H1 (cell line): Measurements from ENCODE around the gene TMEM114. TPM values are rescaled to one million over a fixed set of nuclear protein-coding genes. Genes with fewer than 3 reads are reported as not detected.

Experiments used
- CTCF ChIA-PET: fragments of 300-600 bp; sonication (Branson Sonifier 250); formaldehyde crosslinking; loops from one replicate; lab custom pipeline; 2021; ENCODE audit not compliant: partially characterized antibody; lab: Charles Lee
- POLR2A ChIA-PET: fragments of 300-600 bp; sonication (Branson Sonifier 250); formaldehyde crosslinking; loops from one replicate; lab custom pipeline; 2021; ENCODE audit warnings: inconsistent platforms; ENCODE audit not compliant: partially characterized antibody; lab: Charles Lee
- DNase-seq, 2 experiments: peaks; one replicate each; pipeline versions ENCODE4 v3.0.0 to v3.0.0-alpha.2; 2010 to 2022; ENCODE audit warnings: low spot score in 2 of 2, low read depth in 1 of 2, mixed read lengths in 1 of 2
- FAIRE-seq: peaks from 2 replicates; lab custom pipeline; 2011; peaks lifted over from hg19 to GRCh38; lab: Jason Lieb, UNC
- H2AFZ ChIP-seq: 2 replicates; pipeline ENCODE4 v1.8.1; 2012; ENCODE audit warnings: low read length, inconsistent platforms
- H2AK5ac ChIP-seq: 2 replicates; pipeline ENCODE4 v1.6.1; 2013; ENCODE audit warnings: low read depth, low read length
- H2BK120ac ChIP-seq: replicated peaks from 2 replicates; pipeline ENCODE3; 2013; ENCODE audit warnings: low read depth, low read length, inconsistent platforms
- H2BK12ac ChIP-seq: 2 replicates; pipeline ENCODE4 v1.6.1; 2013; ENCODE audit warnings: low read depth, low read length
- H2BK15ac ChIP-seq: 2 replicates; pipeline ENCODE4 v1.6.1; 2013; ENCODE audit warnings: low read length
- H2BK20ac ChIP-seq: 2 replicates; pipeline ENCODE4 v1.6.1; 2013; ENCODE audit warnings: low read length
- H2BK5ac ChIP-seq: 2 replicates; pipeline ENCODE4 v1.6.1; 2013; ENCODE audit warnings: low read depth, low read length
- H3K14ac ChIP-seq: 2 replicates; pipeline ENCODE4 v1.6.1; 2013; ENCODE audit warnings: inconsistent platforms; ENCODE audit not compliant: insufficient read length
- H3K18ac ChIP-seq: 2 replicates; pipeline ENCODE4 v1.6.1; 2013; ENCODE audit warnings: low read length; ENCODE audit errors: extremely low read depth
- H3K23ac ChIP-seq: 2 replicates; pipeline ENCODE4 v1.6.1; 2013; ENCODE audit warnings: inconsistent platforms; ENCODE audit not compliant: insufficient read length
- H3K23me2 ChIP-seq: 2 replicates; pipeline ENCODE4 v1.6.1; 2013; ENCODE audit warnings: low read depth, low read length
- H3K27ac ChIP-seq: 2 replicates; pipeline ENCODE4 v1.6.1; 2011; ENCODE audit warnings: low read depth, low read length, inconsistent platforms
- H3K27me3 ChIP-seq, 4 experiments: replicated peaks in 1 of 4; 1 replicate in 1 of 4; 2 replicates in 3 of 4; pipeline versions ENCODE4 v1.6.1 to v1.8.1; 2011 to 2013; ENCODE audit warnings: low read length in 3 of 4, mild to moderate bottlenecking in 3 of 4, inconsistent platforms in 2 of 4, mixed read lengths in 2 of 4, moderate library complexity in 1 of 4; ENCODE audit not compliant: control insufficient read depth in 3 of 4, insufficient read depth in 3 of 4; ENCODE audit errors: extremely low read depth in 1 of 4
- H3K36me3 ChIP-seq, 4 experiments: 2 replicates each; pipeline versions ENCODE4 v1.6.1 to v1.8.1; 2011 to 2013; ENCODE audit warnings: mild to moderate bottlenecking in 4 of 4, low read length in 3 of 4, moderate library complexity in 2 of 4, control low read depth in 1 of 4, inconsistent platforms in 1 of 4; ENCODE audit not compliant: insufficient read depth in 4 of 4, control insufficient read depth in 2 of 4
- H3K4ac ChIP-seq: replicated peaks from 2 replicates; pipeline ENCODE3; 2013; ENCODE audit warnings: low read length, low read depth, mixed read lengths, inconsistent platforms; ENCODE audit not compliant: insufficient read length
- H3K4me1 ChIP-seq, 4 experiments: replicated peaks in 1 of 4; 1 replicate in 1 of 4; 2 replicates in 3 of 4; pipeline versions ENCODE4 v1.6.1 to v1.8.1; 2011 to 2013; ENCODE audit warnings: low read length in 3 of 4, inconsistent platforms in 2 of 4, mixed read lengths in 1 of 4; ENCODE audit not compliant: insufficient read depth in 4 of 4, control insufficient read depth in 3 of 4
- H3K4me2 ChIP-seq, 2 experiments: 2 replicates each; pipeline versions ENCODE4 v1.6.1 to v1.8.1; 2011 to 2013; ENCODE audit warnings: low read depth in 2 of 2, low read length in 2 of 2, control low read depth in 1 of 2, inconsistent platforms in 1 of 2, mild to moderate bottlenecking in 1 of 2; ENCODE audit not compliant: insufficient read depth in 1 of 2
- H3K4me3 ChIP-seq, 4 experiments: fragments of 200-600, 300-600 bp in 1 of 4; sonication (generic), shearing (Covaris generic), sonication (Bioruptor Twin) in 1 of 4; 2 replicates each; pipeline versions ENCODE4 v1.5.1 to v1.8.1; 2011 to 2016; ENCODE audit warnings: low read length in 4 of 4, low read depth in 3 of 4, control low read depth in 2 of 4, inconsistent platforms in 2 of 4, mild to moderate bottlenecking in 2 of 4, mixed read lengths in 1 of 4, moderate library complexity in 1 of 4; ENCODE audit not compliant: insufficient read depth in 2 of 4; ENCODE audit errors: extremely low read depth in 1 of 4
- H3K56ac ChIP-seq: replicated peaks from 2 replicates; pipeline ENCODE3; 2013; ENCODE audit warnings: low read depth, mild to moderate bottlenecking, mixed read lengths, low read length, inconsistent platforms; ENCODE audit not compliant: insufficient read length
- H3K79me1 ChIP-seq: 2 replicates; pipeline ENCODE4 v1.6.1; 2013; ENCODE audit warnings: low read depth, low read length, control low read depth
- H3K79me2 ChIP-seq, 2 experiments: 2 replicates each; pipeline versions ENCODE4 v1.6.1 to v1.8.1; 2012 to 2013; ENCODE audit warnings: low read length in 2 of 2, mild to moderate bottlenecking in 2 of 2, inconsistent platforms in 1 of 2; ENCODE audit not compliant: insufficient read depth in 2 of 2, control insufficient read depth in 1 of 2
- H3K9ac ChIP-seq, 4 experiments: replicated peaks in 1 of 4; 1 replicate in 1 of 4; 2 replicates in 3 of 4; pipeline versions ENCODE4 v1.6.1 to v1.8.1; 2011 to 2013; ENCODE audit warnings: low read depth in 3 of 4, low read length in 3 of 4, control low read depth in 2 of 4, mild to moderate bottlenecking in 2 of 4, moderate library complexity in 2 of 4, inconsistent platforms in 1 of 4; ENCODE audit errors: extremely low read depth in 1 of 4
- H3K9me3 ChIP-seq, 2 experiments: 2 replicates each; pipeline versions ENCODE4 v1.6.1 to v1.8.1; 2012 to 2013; ENCODE audit warnings: mild to moderate bottlenecking in 2 of 2, moderate library complexity in 2 of 2, control low read depth in 1 of 2, inconsistent platforms in 1 of 2, low read depth in 1 of 2, low read length in 1 of 2, mixed read lengths in 1 of 2; ENCODE audit not compliant: insufficient read depth in 2 of 2
- H4K20me1 ChIP-seq, 2 experiments: replicated peaks in 1 of 2; 2 replicates each; pipeline versions ENCODE3 to v1.8.1; 2011 to 2013; ENCODE audit warnings: inconsistent platforms in 2 of 2, low read length in 2 of 2, mild to moderate bottlenecking in 1 of 2; ENCODE audit not compliant: insufficient read depth in 2 of 2, control insufficient read depth in 1 of 2
- H4K5ac ChIP-seq: 2 replicates; pipeline ENCODE4 v1.6.1; 2013; ENCODE audit warnings: low read length, low read depth, mixed read lengths, inconsistent platforms; ENCODE audit not compliant: insufficient read length
- H4K8ac ChIP-seq: 2 replicates; pipeline ENCODE4 v1.8.0; 2013; ENCODE audit warnings: mild to moderate bottlenecking, moderate library complexity, low read length, inconsistent platforms; ENCODE audit not compliant: insufficient read depth; ENCODE audit errors: extremely low read depth
- H4K91ac ChIP-seq: replicated peaks from 2 replicates; pipeline ENCODE3; 2013; ENCODE audit warnings: low read length, mixed read lengths, inconsistent platforms; ENCODE audit not compliant: insufficient read length
- BCL11A ChIP-seq, 2 experiments: IDR thresholded peaks; one replicate each; pipeline ENCODE4 v1.6.1; 2011; ENCODE audit warnings: low read depth in 2 of 2, low read length in 2 of 2, mild to moderate bottlenecking in 2 of 2
- CTBP2 ChIP-seq: IDR thresholded peaks from 2 replicates; pipeline ENCODE4 v1.7.0; 2011; ENCODE audit warnings: borderline replicate concordance, mild to moderate bottlenecking, moderate library complexity, mixed read lengths, low read length; ENCODE audit not compliant: insufficient read depth, insufficient read length
- EP300 ChIP-seq, 2 experiments: IDR thresholded peaks; 1 replicate in 1 of 2; 2 replicates in 1 of 2; pipeline ENCODE4 v1.6.1; 2011 to 2012; ENCODE audit warnings: low read depth in 2 of 2, low read length in 2 of 2, mild to moderate bottlenecking in 2 of 2, borderline replicate concordance in 1 of 2, inconsistent platforms in 1 of 2, moderate library complexity in 1 of 2
- FOSL1 ChIP-seq: IDR thresholded peaks from 2 replicates; pipeline ENCODE4 v1.6.1; 2011; ENCODE audit warnings: mild to moderate bottlenecking, low read depth, low read length, moderate library complexity; ENCODE audit not compliant: insufficient read depth
- KDM1A ChIP-seq: fragments of 200-600, 300-600 bp; sonication (generic); IDR thresholded peaks from 2 replicates; pipeline ENCODE4 v1.7.1; 2016; ENCODE audit warnings: mild to moderate bottlenecking, low read length, borderline replicate concordance
- MAFK ChIP-seq: IDR thresholded peaks from 2 replicates; pipeline ENCODE4 v1.6.1; 2012; ENCODE audit warnings: low read depth, mild to moderate bottlenecking, improper control_type of control experiment, low read length
- POU5F1 ChIP-seq: IDR thresholded peaks from 2 replicates; pipeline ENCODE4 v1.6.1; 2011; ENCODE audit warnings: low read depth, mild to moderate bottlenecking, low read length, moderate library complexity
- SIRT6 ChIP-seq: IDR thresholded peaks from one replicate; pipeline ENCODE4 v1.7.1; 2012; ENCODE audit warnings: low read length, inconsistent platforms
- TAF7 ChIP-seq: optimal IDR thresholded peaks from 2 replicates; pipeline ENCODE3; 2011; ENCODE audit warnings: low read depth, mild to moderate bottlenecking, inconsistent platforms, low read length, moderate library complexity, borderline replicate concordance
- USF2 ChIP-seq: IDR thresholded peaks from 2 replicates; pipeline ENCODE4 v1.6.1; 2011; ENCODE audit warnings: low read length, improper control_type of control experiment
- WGBS, 2 experiments: shearing (Covaris generic) in 1 of 2; methylation state at CpG; one replicate each; pipeline versions ENCODE4 v1.1.6 to v1.1.7; 2013 to 2015; ENCODE audit warnings: low lambda C conversion rate in 2 of 2, mixed read lengths in 2 of 2, inconsistent platforms in 1 of 2, low coverage in 1 of 2, missing lambda C conversion rate in 1 of 2; ENCODE audit not compliant: insufficient replicate concordance in 2 of 2, insufficient coverage in 1 of 2, insufficient read length in 1 of 2; ENCODE audit errors: extremely low coverage in 1 of 2, missing lambda C conversion rate in 1 of 2; 5-methylcytosine and 5-hydroxymethylcytosine counted together
- polyA plus RNA-seq, 7 experiments: library from polyadenylated mRNA; depleted of rRNA in 3 of 7; stranded (reverse) in 5 of 7; unstranded in 2 of 7; fragments of >200 nt in 5 of 7; fragments of 200-250 nt in 2 of 7; gene quantifications; 1 replicate in 5 of 7; 2 replicates in 1 of 7; 4 replicates in 1 of 7; pipeline versions ENCODE4 v1.2.1 to v1.2.3, GENCODE V29; 2011 to 2013; ENCODE audit warnings: missing spikeins in 2 of 7, mixed read lengths in 2 of 7
- total RNA-seq: library from RNA; stranded (reverse); fragmentation: NEBNext Ultra II Directional; extraction: Animal tissue kit (Norgen Biotek cat#: 25700); gene quantifications from 2 replicates; pipeline ENCODE4 v1.2.1, GENCODE V29; 2021

Gene TMEM114
- total and polyA plus RNA-seq, 2 of the 8 experiments (the other 6 are each of a cell fraction or from before 2014, with no cell fraction given), result 1.6 to 2.9 TPM

DNA sequence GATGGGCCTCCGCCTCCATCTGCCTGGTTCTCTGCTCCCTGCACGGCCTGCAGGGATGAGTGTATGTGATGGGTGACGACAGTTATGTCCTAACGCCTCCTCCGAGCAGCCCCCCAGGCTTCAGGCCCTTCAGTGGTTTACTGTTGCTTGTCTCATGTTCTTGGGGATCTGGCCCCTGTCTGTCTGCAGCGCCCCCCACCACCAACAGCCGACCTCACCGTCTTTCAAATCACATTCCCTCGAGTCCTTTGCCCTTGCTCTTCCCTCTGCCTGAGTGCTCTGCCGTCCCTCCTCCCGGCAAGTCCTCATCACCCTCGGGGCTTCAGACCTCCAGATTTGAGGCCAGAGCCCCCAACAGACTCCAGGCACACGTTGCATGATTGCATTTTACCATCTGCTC lies 49.4 kb upstream of the TMEM114 start:
- DNase-seq (no peak), FAIRE-seq (no peak)
- no peak overlapping the region for H3K9ac ChIP-seq
- H2BK120ac ChIP-seq, result no peak overlapping the region
- H3K27me3 ChIP-seq, result no peaks in the 10 kb centered on the region
- H3K36me3 ChIP-seq, result peaks cover 32 to 75% (median 67%) of the 10 kb centered on the region in 4 experiments
- H4K20me1 ChIP-seq, result peaks cover 3 to 16% of the 10 kb centered on the region in 2 experiments
- no peaks in the 10 kb centered on the region for H3K9me3 ChIP-seq
- H4K5ac ChIP-seq, result no peak overlapping the region
- no peak overlapping the region for H2BK5ac ChIP-seq
- H3K56ac ChIP-seq, result no peak overlapping the region
- H2BK20ac ChIP-seq, result no peak overlapping the region
- H2AFZ ChIP-seq, result no peak overlapping the region
- H3K27ac ChIP-seq, result no peak overlapping the region
- ChIA-PET CTCF (interaction anchor here (1.2 to 24.1 kb wide), 5 partner anchors 7 to 68 kb away, joined by 3 to 416 read pairs (median 5); no protein-coding TSS in a partner anchor), POLR2A (no interaction called here)
- no peak overlapping the region for H3K18ac ChIP-seq
- H2BK12ac ChIP-seq, result no peak overlapping the region
- no peak overlapping the region for H4K91ac ChIP-seq
- no peak overlapping the region for H3K14ac ChIP-seq
- H3K79me1 ChIP-seq, result no peaks in the 10 kb centered on the region; the same call in 1 of the 2 replicates
- H3K4ac ChIP-seq, result no peak overlapping the region
- no peaks in the 10 kb centered on the region; the same call in 1 of the 2 replicates for H3K23me2 ChIP-seq
- H3K4me2 ChIP-seq, result no peak overlapping the region
- H2AK5ac ChIP-seq, result no peak overlapping the region
- no peaks in the 10 kb centered on the region for H3K79me2 ChIP-seq
- no peak overlapping the region for H3K23ac ChIP-seq
- no peak overlapping the region for H4K8ac ChIP-seq
- no peak overlapping the region for H2BK15ac ChIP-seq
- no peak overlapping the region for H3K4me3 ChIP-seq
- no peaks in the 10 kb centered on the region for H3K4me1 ChIP-seq
- 89% methylated on average over 12 of the region's 13 CpGs; no CpG with 5 or more reads in 1 of the 2 experiments for WGBS, 2 experiments
- no peak for TF ChIP-seq FOSL1
- TF ChIP-seq TAF7, result no peak
- TF ChIP-seq USF2, result no peak
- TF ChIP-seq KDM1A, result no peak
- no peak for TF ChIP-seq BCL11A (IDR thresholded peaks at IDR 0.05; ENCODE audit: low read depth in 2 of 2, low read length in 2 of 2)
- no peak for TF ChIP-seq POU5F1
- TF ChIP-seq SIRT6, result no peak
- TF ChIP-seq MAFK, result no peak
- no peak for TF ChIP-seq EP300 (IDR thresholded peaks at IDR 0.05; ENCODE audit: borderline replicate concordance in 1 of 2, low read depth in 2 of 2, low read length in 2 of 2)
- no peak for TF ChIP-seq CTBP2
